HUES64 (cell line): ENCODE data around the gene AARS2.

Source experiments
- H3K27ac ChIP-seq: 2 replicates; pipeline ENCODE4 v1.7.0; 2013; ENCODE audit warnings: low read depth, low read length, inconsistent platforms
- H3K27me3 ChIP-seq: 2 replicates; pipeline ENCODE4 v1.6.1; 2013; ENCODE audit warnings: mild to moderate bottlenecking, low read length; ENCODE audit not compliant: insufficient read depth
- H3K36me3 ChIP-seq: 2 replicates; pipeline ENCODE4 v1.6.1; 2013; ENCODE audit warnings: mild to moderate bottlenecking, low read length; ENCODE audit not compliant: insufficient read depth
- H3K4me1 ChIP-seq: 2 replicates; pipeline ENCODE4 v1.6.1; 2013; ENCODE audit warnings: mild to moderate bottlenecking, low read length, moderate library complexity; ENCODE audit not compliant: insufficient read depth
- H3K4me3 ChIP-seq: 2 replicates; pipeline ENCODE4 v1.5.1; 2013; ENCODE audit warnings: mild to moderate bottlenecking, low read length, moderate library complexity
- H3K9ac ChIP-seq: 2 replicates; pipeline ENCODE4 v1.6.1; 2013; ENCODE audit warnings: mild to moderate bottlenecking, low read depth, low read length
- H3K9me3 ChIP-seq: 2 replicates; pipeline ENCODE4 v1.6.1; 2013; ENCODE audit warnings: low read depth, low read length; ENCODE audit not compliant: insufficient read depth
- WGBS: fragments of 150-250, 120-280 bp; methylation state at CpG from one replicate; pipeline ENCODE4 v1.1.7; 2013; ENCODE audit warnings: missing lambda C conversion rate; 5-methylcytosine and 5-hydroxymethylcytosine counted together

The AARS2 gene

DNA sequence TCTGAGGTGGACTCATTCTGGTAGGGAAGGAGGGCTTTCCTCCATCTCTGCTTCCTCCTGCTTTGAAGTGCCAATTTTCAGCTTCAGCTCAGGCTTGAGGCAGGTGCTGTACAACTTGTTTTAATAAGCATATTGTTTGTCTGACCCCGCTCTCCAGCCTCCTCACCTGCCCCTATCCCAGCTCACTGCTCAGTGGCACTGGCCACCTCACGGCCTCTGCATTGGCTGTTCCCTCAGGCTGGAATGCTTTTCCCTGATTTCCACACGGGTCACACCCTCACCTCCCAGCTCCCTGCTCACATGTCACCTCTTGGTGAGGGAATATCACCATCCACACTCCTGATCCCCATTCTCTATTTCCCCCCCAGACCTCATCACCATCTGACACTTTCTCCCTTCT lies 14.3 kb downstream of the AARS2 start:
- Histone ChIP-seq H3K9ac (no peak overlapping the region), H3K36me3 (peaks cover 38% of the 10 kb centered on the region)

DNA sequence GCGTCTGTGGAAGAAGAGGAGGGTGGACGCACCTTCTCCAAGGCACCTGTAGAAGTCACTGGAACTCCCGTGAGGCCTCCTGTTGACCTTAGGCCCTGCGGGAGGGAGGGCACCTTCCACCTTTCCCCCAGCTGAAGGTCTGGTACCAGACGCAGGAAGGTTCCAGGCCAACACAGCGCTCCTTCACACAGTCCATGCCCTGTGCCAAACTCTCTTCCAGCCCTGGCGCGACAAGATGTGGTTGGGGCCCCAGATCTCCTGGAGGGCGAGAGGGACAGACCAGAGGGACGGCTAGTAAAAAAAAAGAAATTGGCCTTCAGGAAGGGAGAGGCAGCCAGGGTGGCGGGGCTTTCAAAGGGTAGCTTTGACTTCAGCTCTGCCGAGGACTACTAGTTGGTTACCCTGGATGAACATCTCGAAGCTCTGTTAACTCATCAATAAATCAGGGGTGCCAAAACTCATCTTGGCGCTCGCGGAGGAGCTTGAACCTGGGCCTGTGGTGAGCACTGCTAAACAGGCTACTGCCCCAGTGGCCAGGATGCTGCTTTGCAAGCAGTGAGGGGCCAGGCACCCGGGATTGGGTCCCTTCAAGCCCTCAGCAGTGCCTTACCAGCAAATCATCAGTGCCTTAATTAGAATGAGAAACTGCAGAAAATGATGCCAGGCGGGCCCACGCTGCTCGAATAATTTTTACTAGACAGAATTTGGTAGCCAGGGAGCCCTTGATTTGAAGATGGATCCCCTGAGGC lies 14.9 kb downstream of the AARS2 start:
- no peaks in the 10 kb centered on the region for H3K9me3 ChIP-seq
- peaks cover 34% of the 10 kb centered on the region for H3K27me3 ChIP-seq
- peak overlapping the region; percentile 54; the same call in 1 of the 2 replicates for H3K9ac ChIP-seq
- WGBS = 48% methylated on average over 20 of the region's 20 CpGs
- no peaks in the 10 kb centered on the region for H3K4me1 ChIP-seq
- H3K27ac ChIP-seq = no peak overlapping the region
- H3K36me3 ChIP-seq = peaks cover 31% of the 10 kb centered on the region
- H3K4me3 ChIP-seq = peak overlapping the region; percentile 74

More for the DNA sequence above, 14.3 kb downstream of the AARS2 start:
- peaks cover 34% of the 10 kb centered on the region for H3K27me3 ChIP-seq
- no peaks in the 10 kb centered on the region for H3K4me1 ChIP-seq
- H3K9me3 ChIP-seq = no peaks in the 10 kb centered on the region
- 81% methylated on average over 3 of the region's 3 CpGs for WGBS
- H3K4me3 ChIP-seq = no peak overlapping the region
- no peak overlapping the region for H3K27ac ChIP-seq

DNA sequence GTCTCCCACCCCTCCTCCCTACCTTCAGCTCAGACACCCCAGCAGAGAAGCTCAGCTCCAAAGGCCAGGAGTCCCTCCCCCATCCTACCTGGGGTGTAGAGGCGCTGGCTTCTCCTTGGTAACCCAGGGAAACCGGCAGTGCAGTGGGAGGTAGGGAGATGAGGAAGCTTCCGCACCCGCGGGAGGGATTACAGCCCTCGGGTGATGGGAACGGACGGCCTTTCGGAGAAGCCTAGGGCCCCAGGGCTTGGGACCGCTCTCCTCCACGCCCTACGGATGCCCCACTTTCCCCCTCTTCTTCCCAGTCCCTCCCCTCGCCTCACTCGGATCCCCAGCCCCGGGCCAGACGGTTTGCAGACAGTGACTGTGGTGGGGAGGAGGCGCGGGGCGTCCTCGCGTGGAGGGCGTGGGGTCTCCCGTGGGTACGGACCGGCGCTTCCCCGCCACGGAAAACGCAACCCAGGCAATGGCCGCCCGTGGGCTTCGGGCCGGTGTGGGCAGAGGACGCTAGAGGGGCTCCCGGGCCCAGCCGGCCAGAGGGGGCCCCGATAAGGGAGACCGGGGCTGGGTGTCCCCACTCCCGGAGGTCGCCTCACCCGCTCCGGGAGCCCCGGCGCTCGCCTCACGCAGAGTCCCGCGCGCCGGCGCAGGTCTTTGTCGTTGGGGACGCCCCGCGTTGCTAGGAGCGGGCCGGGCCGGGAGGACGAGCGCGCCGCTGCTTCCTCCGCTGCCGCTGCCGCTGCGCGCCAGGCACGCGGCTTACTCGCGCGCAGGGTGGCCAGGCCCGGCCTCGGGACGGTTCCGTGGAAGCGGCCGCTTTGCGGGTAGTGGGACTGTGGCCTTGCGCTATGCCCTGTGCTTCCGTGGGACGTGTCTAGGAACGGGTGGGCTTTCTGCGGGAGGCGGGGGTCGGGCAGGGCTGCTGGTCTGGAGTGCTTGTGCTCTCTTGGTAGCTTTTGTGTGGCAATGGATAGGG lies 15.8 kb downstream of the AARS2 start:
- H3K4me3 ChIP-seq = peak overlapping the region; percentile 74
- no peaks in the 10 kb centered on the region for H3K4me1 ChIP-seq
- peaks cover 34% of the 10 kb centered on the region for H3K27me3 ChIP-seq
- H3K36me3 ChIP-seq = peaks cover 23% of the 10 kb centered on the region
- WGBS = under 1% methylated on average over 85 of the region's 86 CpGs
- H3K9me3 ChIP-seq = no peaks in the 10 kb centered on the region
- no peak overlapping the region for H3K27ac ChIP-seq
- peak overlapping the region; percentile 54; the same call in 1 of the 2 replicates for H3K9ac ChIP-seq

DNA sequence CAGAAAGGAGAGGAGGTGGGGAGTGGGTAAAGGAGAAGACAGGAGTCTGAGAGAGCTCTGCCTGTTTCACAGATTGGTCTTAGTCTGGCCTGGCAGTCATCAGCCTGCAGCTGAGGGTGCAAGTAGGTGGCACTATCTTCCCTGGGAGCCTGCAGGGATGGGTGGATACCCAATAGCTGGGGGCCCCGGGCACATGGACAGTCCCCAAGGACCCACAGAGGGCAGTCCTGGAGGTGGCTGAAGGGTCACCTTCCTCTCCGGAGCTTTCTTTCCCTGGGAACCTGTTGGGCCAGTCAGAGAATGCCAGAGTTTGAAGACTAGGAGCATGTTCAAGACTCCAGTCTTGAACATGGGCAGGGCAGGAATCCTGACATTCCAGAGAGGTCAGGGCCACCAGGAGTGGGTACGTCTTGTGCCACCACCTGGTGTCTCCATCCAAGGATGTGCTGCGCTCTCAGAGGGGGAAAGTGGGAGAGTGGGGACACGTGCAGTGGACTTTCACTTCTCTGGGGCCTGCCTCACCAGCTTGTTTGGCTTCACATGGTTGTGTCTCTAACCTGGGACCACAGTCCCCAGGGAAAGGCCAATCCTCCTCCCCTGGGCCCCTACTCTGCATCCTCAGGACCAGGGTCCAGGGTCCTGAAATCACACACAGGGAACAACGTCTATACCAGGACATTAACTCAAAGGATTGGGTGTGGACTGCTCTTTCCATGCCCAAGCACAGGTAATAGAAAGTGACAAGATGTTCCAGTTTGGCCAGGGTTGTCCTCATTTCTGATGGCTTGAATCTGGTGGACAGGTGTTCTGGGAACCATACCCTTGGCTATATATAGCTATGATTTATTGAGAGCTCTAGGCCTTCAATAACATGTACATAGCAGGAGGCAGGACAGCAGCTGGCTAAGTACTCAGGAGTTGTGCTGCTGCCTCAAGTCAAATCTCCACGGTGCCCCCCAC lies 18.0 kb downstream of the AARS2 start:
- H3K4me3 ChIP-seq = no peak overlapping the region
- H3K9me3 ChIP-seq = no peaks in the 10 kb centered on the region
- WGBS = 77% methylated on average over 7 of the region's 7 CpGs
- no peak overlapping the region for H3K9ac ChIP-seq
- H3K27me3 ChIP-seq = peaks cover 44% of the 10 kb centered on the region
- H3K27ac ChIP-seq = no peak overlapping the region
- H3K4me1 ChIP-seq = no peaks in the 10 kb centered on the region
- H3K36me3 ChIP-seq = peaks cover under 1% of the 10 kb centered on the region; the same call in 1 of the 2 replicates

DNA sequence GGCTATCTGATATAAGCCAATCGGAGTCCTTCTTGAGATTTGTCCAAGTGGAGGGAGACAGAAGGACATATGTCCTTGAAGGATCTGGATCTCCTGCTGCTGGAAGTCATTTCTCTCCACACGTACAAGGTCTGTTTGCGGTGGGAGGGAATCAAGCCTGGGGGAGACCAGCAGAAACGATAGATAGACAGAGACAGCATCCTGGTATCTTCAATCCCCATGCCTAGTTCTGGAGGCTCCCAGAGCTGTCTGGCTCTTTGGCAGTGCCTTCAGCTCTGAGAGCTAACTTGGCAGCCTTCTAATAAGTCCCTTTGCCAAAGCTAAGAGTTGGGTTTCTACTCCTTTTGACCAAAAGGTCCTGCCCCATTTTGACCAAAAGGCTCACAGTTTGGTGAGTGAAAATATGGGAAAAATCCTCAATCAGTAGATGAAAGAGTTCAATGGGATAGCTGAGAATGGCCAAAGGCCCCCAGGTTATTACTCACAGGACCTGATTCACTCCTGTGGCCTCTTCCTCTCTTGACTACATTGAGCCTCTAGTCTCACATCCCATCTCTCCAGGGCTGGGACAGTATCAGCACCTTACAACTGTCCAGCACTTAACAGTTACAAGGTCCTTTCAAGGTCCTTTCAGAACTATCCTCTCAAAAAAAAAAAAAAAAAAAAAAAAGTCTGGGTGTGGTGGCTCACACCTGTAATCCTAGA lies 20.3 kb downstream of the AARS2 start:
- no peaks in the 10 kb centered on the region for H3K9me3 ChIP-seq
- H3K27me3 ChIP-seq = peaks cover 52% of the 10 kb centered on the region
- H3K36me3 ChIP-seq = no peaks in the 10 kb centered on the region
- H3K4me3 ChIP-seq = no peak overlapping the region
- WGBS = 86% methylated on average over 4 of the region's 4 CpGs
- H3K4me1 ChIP-seq = no peaks in the 10 kb centered on the region
- H3K27ac ChIP-seq = no peak overlapping the region
- H3K9ac ChIP-seq = no peak overlapping the region

GRCh38 chr6:44291841-44292240 lies 21.3 kb downstream of the AARS2 start:
- Histone ChIP-seq H3K9ac (no peak overlapping the region), H3K9me3 (no peaks in the 10 kb centered on the region), H3K4me1 (no peaks in the 10 kb centered on the region)

DNA sequence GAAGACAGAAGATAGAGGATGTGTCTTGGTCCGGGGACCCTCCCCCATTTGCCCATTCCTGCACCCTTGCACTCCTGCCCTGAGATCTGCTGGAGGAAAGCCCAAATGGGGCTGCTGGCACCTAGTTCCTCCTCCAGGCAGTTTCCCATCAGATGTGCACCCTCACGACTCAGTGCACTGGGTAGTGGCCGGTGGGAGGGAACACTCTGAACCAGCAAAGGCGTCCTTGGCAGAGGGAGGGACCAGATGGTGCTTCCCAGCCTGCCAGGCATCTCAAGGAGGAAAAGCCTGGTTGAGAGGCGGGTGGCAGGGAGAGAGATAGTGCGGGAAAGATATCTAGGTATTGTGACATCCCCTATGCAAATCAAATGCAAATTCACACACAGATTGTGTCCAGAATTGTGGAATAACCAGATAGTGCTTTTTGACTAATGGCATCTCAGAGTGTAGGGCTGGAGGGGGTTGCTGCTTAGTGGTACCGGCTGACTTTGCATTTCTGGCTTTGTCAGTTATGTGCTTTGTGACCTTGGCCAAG lies 23.4 kb downstream of the AARS2 start:
- H3K27ac ChIP-seq = no peak overlapping the region
- 62% methylated on average over 7 of the region's 7 CpGs for WGBS
- H3K4me1 ChIP-seq = no peaks in the 10 kb centered on the region
- H3K36me3 ChIP-seq = no peaks in the 10 kb centered on the region
- H3K9me3 ChIP-seq = no peaks in the 10 kb centered on the region
- no peak overlapping the region for H3K9ac ChIP-seq
- no peak overlapping the region for H3K4me3 ChIP-seq
- H3K27me3 ChIP-seq = peaks cover 44% of the 10 kb centered on the region

More at GRCh38 chr6:44291841-44292240, 21.3 kb downstream of the AARS2 start:
- WGBS = 75% methylated on average over 4 of the region's 4 CpGs
- no peak overlapping the region for H3K27ac ChIP-seq
- peaks cover 53% of the 10 kb centered on the region for H3K27me3 ChIP-seq
- no peak overlapping the region for H3K4me3 ChIP-seq
- no peaks in the 10 kb centered on the region for H3K36me3 ChIP-seq

DNA sequence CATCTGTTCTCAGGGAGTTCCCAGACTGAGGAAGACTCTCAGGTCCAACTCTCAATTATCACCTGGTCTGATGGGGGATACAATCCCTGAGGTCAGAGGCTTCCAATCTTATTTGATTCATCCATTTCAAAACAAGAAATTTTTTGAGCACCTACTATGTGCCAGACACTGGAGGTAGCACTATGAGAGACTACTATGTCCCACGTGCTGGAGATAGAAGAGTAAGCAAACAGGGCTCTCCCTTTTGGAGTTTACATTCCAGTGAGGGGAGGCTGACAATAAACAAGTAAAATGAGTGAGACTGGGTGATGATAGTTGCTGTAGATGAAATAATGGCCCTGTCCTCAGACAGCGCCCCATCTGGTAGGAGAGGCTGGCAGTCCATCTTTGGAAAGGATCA lies 26.4 kb downstream of the AARS2 start:
- Histone ChIP-seq H3K4me3 (no peak overlapping the region), H3K9me3 (no peaks in the 10 kb centered on the region), H3K27me3 (peaks cover 54% of the 10 kb centered on the region), H3K9ac (no peak overlapping the region), H3K27ac (no peak overlapping the region), H3K36me3 (no peaks in the 10 kb centered on the region), H3K4me1 (no peaks in the 10 kb centered on the region)
- 38% methylated on average over 2 of the region's 2 CpGs for WGBS

- Histone ChIP-seq H3K4me3 (no peak overlapping the region), H3K36me3 (no peaks in the 10 kb centered on the region), H3K9ac (no peak overlapping the region), H3K27ac (no peak overlapping the region), H3K4me1 (no peaks in the 10 kb centered on the region), H3K9me3 (no peaks in the 10 kb centered on the region), H3K27me3 (peaks cover 54% of the 10 kb centered on the region)
- 85% methylated on average over 12 of the region's 12 CpGs for WGBS
Observed at GRCh38 chr6:44286285-44286565, 26.9 kb downstream of the AARS2 start.
